ENCODE measurements around the gene CENPVL1. TPM values are rescaled to one million over a fixed set of nuclear protein-coding genes. Genes with fewer than 3 reads are reported as not detected.
"Not testable (repeated sequence)": the region's sequence is repeated elsewhere in the genome, so short reads cannot be mapped to it uniquely, and the experiment has no call there.

CENPVL1 gene
- total and polyA plus RNA-seq, 7 experiments from 2014 or later: not detected

DNA sequence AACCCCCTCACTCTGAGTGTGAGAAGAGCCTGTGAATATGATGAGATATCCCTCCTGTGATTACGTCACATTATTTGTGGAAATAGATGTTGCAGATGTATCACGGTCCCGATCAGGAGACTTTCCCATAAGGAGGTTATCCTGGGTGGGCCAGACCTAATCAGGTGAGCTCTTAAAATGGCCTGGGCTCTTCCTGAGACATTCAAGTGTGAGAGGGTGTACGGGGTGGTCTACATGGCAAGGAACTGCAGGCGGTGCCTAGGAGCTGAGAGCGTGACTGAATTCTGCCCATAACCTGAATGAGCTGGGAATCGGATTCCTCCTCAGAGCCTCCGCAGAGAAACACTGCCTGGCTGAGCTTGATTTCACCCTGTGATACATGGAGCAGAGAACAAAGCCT lies 12.9 kb upstream of the CENPVL1 start:
- Mint-ChIP-seq H3K4me3 (no peak overlapping the region), H3K36me3 (no peaks in the 10 kb centered on the region), H3K27me3 (peaks cover 0 to 15% (median 0%) of the 10 kb centered on the region in 5 donors)

DNA sequence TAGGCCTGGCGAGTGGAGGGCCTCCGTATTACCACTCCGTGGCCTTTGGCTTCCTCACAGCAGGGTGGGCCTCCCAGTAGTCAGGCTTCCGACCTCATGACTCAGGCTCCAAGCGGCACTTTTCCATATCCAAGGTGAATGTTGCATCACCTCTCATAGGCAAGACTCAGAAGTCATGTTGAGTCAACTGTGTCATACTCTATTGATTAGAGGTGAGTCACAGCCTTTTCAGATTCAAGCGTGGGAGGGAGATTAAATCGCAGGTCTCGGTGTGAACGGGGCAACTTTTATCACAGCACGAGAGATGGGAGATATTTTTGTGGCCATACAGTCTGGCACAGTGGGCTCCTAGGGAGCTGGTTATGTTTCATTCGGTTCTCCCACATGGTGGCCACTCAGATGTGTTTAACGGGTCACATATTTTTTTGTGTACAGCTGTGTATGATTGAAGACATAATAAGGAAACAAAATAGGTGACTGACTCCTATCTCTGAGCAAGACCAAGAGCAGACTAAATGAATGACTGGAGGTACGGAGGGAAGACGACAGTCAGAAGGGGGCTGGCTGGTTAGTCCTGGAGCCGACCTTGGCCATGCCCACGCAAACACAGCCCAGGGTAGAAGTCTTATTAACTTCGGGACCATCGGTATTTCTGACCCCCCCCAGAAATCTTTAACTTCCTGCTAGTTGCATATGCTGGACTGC lies 2.8 kb downstream of the CENPVL1 start:
- H3K27me3 ChIP-seq (ENCODE audit: control insufficient read depth in 2 of 2, insufficient read depth in 2 of 2, low read length in 2 of 2); H3K36me3 Mint-ChIP-seq; H3K4me1 ChIP-seq (ENCODE audit: control insufficient read depth in 2 of 2, insufficient read depth in 2 of 2, low read length in 2 of 2); H3K9me3 ChIP-seq (ENCODE audit: control insufficient read depth in 2 of 3, low read length in 3 of 3); ATAC-seq; POLR2A ChIA-PET; H3K4me1 Mint-ChIP-seq; H3K4me3 Mint-ChIP-seq; H3K27me3 Mint-ChIP-seq; H3K4me3 ChIP-seq (ENCODE audit: low read length); intact Hi-C loops (cut with micrococcal nuclease); H3K27ac ChIP-seq (ENCODE audit: low read depth, low read length); H3K9me3 Mint-ChIP-seq; H3K36me3 ChIP-seq (ENCODE audit: control insufficient read depth in 2 of 3, insufficient read depth in 3 of 3, low read length in 3 of 3); H3K27ac Mint-ChIP-seq; DNase-seq; CTCF ChIA-PET: not testable (repeated sequence)

More for the DNA sequence above, 12.9 kb upstream of the CENPVL1 start:
- ChIA-PET CTCF (no interaction called here), POLR2A (no interaction called here)
- Histone ChIP-seq H3K27me3 (ENCODE audit: control insufficient read depth in 2 of 2, insufficient read depth in 2 of 2, low read length in 2 of 2) (no peaks in the 10 kb centered on the region), H3K9me3 (ENCODE audit: control insufficient read depth in 2 of 3, low read length in 3 of 3) (no peaks in the 10 kb centered on the region), H3K4me1 (ENCODE audit: control insufficient read depth in 2 of 2, insufficient read depth in 2 of 2, low read length in 2 of 2) (no peaks in the 10 kb centered on the region), H3K27ac (ENCODE audit: low read depth, low read length) (no peak overlapping the region), H3K4me3 (ENCODE audit: low read length) (no peak overlapping the region), H3K36me3 (ENCODE audit: control insufficient read depth in 2 of 3, insufficient read depth in 3 of 3, low read length in 3 of 3) (no peaks in the 10 kb centered on the region)
- Mint-ChIP-seq H3K27ac (no peak overlapping the region), H3K4me1 (peaks cover 0 to 1% (median 0%) of the 10 kb centered on the region in 7 donors), H3K9me3 (no peaks in the 10 kb centered on the region)
- DNase-seq (no peak), ATAC-seq (no peak)
- intact Hi-C loops (cut with micrococcal nuclease): no loop called here

- no peaks in the 10 kb centered on the region for H3K4me1 ChIP-seq (ENCODE audit: control insufficient read depth in 2 of 2, insufficient read depth in 2 of 2, low read length in 2 of 2)
- H3K27ac Mint-ChIP-seq: no peak overlapping the region
- intact Hi-C loops (cut with micrococcal nuclease): no loop called here
- H3K27me3 Mint-ChIP-seq: peaks cover 0 to 2% (median 0%) of the 10 kb centered on the region in 5 donors
- no peak overlapping the region for H3K27ac ChIP-seq (ENCODE audit: low read depth, low read length)
- CTCF ChIA-PET: no interaction called here
- no peaks in the 10 kb centered on the region for H3K36me3 ChIP-seq (ENCODE audit: control insufficient read depth in 2 of 3, insufficient read depth in 3 of 3, low read length in 3 of 3)
- DNase-seq: no peak
- H3K27me3 ChIP-seq (ENCODE audit: control insufficient read depth in 2 of 2, insufficient read depth in 2 of 2, low read length in 2 of 2): no peaks in the 10 kb centered on the region
- no peak overlapping the region for H3K4me3 ChIP-seq (ENCODE audit: low read length)
- POLR2A ChIA-PET: no interaction called here
- no peaks in the 10 kb centered on the region for H3K36me3 Mint-ChIP-seq
- H3K9me3 ChIP-seq (ENCODE audit: control insufficient read depth in 2 of 3, low read length in 3 of 3): no peaks in the 10 kb centered on the region
- no peaks in the 10 kb centered on the region for H3K9me3 Mint-ChIP-seq
- ATAC-seq: no peak
- peaks cover 0 to 1% (median 0%) of the 10 kb centered on the region in 7 donors for H3K4me1 Mint-ChIP-seq
- no peak overlapping the region for H3K4me3 Mint-ChIP-seq
These were observed 17.9 kb downstream of the CENPVL1 start for GRCh38 chrX:51728202-51728601.

DNA sequence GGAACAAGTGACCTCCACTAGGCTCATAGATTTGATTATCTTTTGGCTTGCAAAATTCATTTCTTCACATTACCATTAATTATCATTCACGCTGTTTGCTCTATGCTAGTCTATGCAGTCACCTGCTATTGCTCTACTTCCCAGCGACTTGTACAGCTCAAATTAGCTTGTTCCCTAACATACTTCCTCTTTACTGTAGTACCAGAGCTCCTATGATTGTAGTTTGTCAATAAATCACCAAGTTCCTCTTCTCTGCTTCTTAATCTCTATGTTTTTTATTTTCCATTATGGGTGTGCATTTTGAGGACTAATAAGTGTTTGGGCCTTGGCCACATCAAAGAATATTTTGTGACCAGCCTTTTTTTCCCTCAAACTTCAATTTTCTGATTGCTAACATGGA lies 26.8 kb downstream of the CENPVL1 start:
- no peak for ATAC-seq
- CTCF ChIA-PET: no interaction called here
- POLR2A ChIA-PET: no interaction called here

DNA sequence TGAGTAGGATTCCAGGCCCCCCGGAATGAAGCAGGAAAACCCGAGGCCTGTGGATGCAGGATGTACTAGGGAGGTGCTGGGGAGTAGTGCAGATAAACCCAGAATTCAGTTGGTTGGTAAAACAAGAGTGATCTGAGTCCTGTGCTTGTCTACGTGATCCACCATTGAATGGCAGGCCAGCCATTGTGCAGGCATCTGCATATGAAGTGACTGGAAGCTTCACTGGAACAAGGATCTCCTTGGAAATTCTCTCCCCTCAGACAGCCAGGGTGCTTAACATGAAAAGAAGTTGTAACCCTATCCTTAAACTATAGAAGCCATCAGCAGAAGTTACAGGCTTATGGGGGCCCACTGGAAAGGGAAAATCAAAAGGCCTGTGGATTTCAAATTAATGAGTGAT lies 32.3 kb downstream of the CENPVL1 start:
- H3K36me3 Mint-ChIP-seq: peaks cover 0 to 30% (median 20%) of the 10 kb centered on the region in 5 donors
- CTCF ChIA-PET: no interaction called here
- peaks cover 0 to 44% (median 20%) of the 10 kb centered on the region in 11 donors for H3K9me3 Mint-ChIP-seq
- Histone ChIP-seq H3K9me3 (ENCODE audit: control insufficient read depth in 2 of 3, low read length in 3 of 3) (peaks cover 0 to 18% (median 8%) of the 10 kb centered on the region in 3 experiments), H3K27me3 (ENCODE audit: control insufficient read depth in 2 of 2, insufficient read depth in 2 of 2, low read length in 2 of 2) (no peaks in the 10 kb centered on the region), H3K27ac (ENCODE audit: low read depth, low read length) (no peak overlapping the region), H3K36me3 (ENCODE audit: control insufficient read depth in 2 of 3, insufficient read depth in 3 of 3, low read length in 3 of 3) (peaks cover 0 to 3% (median 0%) of the 10 kb centered on the region in 3 experiments), H3K4me1 (ENCODE audit: control insufficient read depth in 2 of 2, insufficient read depth in 2 of 2, low read length in 2 of 2) (peaks cover 3 to 6% of the 10 kb centered on the region in 2 donors), H3K4me3 (ENCODE audit: low read length) (peak overlapping the region; percentile 62)
- peaks cover 0 to 12% (median 6%) of the 10 kb centered on the region in 5 donors for H3K27me3 Mint-ChIP-seq
- no peak for ATAC-seq
- intact Hi-C loops (cut with micrococcal nuclease): no loop called here
- DNase-seq: no peak
- H3K4me1 Mint-ChIP-seq: peaks cover 8 to 28% (median 18%) of the 10 kb centered on the region in 7 donors
- POLR2A ChIA-PET: no interaction called here
- peak overlapping the region in 5 of 9 donors; percentile 60 to 95 (median 85) for H3K27ac Mint-ChIP-seq
- peak overlapping the region in 7 of 10 donors; percentile 79 to 92 (median 86) for H3K4me3 Mint-ChIP-seq

More for the DNA sequence above, 26.8 kb downstream of the CENPVL1 start:
- Mint-ChIP-seq H3K4me1 (peaks cover 0 to 3% (median 0%) of the 10 kb centered on the region in 7 donors), H3K36me3 (no peaks in the 10 kb centered on the region), H3K27ac (no peak overlapping the region), H3K9me3 (peaks cover 0 to 3% (median 0%) of the 10 kb centered on the region in 11 donors), H3K27me3 (peaks cover 5 to 29% (median 20%) of the 10 kb centered on the region in 5 donors), H3K4me3 (no peak overlapping the region)
- H3K27ac ChIP-seq (ENCODE audit: low read depth, low read length): no peak overlapping the region
- H3K27me3 ChIP-seq (ENCODE audit: control insufficient read depth in 2 of 2, insufficient read depth in 2 of 2, low read length in 2 of 2): no peaks in the 10 kb centered on the region
- intact Hi-C loops (cut with micrococcal nuclease): no loop called here
- no peak for DNase-seq
- no peaks in the 10 kb centered on the region for H3K36me3 ChIP-seq (ENCODE audit: control insufficient read depth in 2 of 3, insufficient read depth in 3 of 3, low read length in 3 of 3)
- H3K4me3 ChIP-seq (ENCODE audit: low read length): no peak overlapping the region
- no peaks in the 10 kb centered on the region for H3K9me3 ChIP-seq (ENCODE audit: control insufficient read depth in 2 of 3, low read length in 3 of 3)
- H3K4me1 ChIP-seq (ENCODE audit: control insufficient read depth in 2 of 2, insufficient read depth in 2 of 2, low read length in 2 of 2): no peaks in the 10 kb centered on the region

DNA sequence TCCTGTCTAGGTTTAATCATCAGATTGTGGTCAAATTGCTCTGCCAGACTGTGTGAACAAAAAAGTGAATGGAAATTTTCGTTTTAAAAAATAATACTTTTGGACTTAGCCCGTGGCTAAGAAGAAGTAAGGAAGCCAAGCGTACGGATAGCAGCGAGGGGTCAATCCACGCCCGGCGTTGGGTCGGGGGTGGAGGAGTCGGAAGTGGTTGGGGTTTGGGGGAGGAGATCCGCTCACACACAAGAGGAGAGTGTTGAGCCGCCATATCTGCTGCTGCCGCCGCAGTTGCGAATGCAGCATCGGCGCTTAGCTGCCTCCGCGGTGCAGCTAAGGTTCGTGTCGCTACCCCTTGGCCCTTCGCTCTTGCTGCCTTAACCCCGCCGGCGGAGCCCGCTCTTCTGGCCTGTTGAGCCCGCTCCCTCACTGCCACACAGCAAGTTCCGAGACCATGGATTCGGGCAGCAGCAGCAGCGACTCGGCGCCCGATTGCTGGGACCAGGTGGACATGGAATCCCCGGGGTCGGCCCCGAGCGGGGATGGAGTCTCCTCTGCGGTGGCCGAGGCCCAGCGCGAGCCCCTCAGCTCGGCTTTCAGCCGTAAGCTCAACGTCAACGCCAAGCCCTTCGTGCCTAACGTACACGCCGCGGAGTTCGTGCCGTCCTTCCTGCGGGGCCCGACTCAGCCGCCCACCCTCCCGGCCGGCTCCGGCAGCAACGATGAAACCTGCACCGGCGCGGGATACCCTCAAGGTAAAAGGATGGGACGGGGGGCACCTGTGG lies 33.1 kb downstream of the CENPVL1 start, which contains the start of gene GSPT2:
Gene GSPT2 (plus strand): TSS at position 264 of the 779 bp plus-strand sequence. CDS start 185 bp downstream, at position 449.
- peak within 1 kb of the TSS; percentile 79 to 92 (median 86) for H3K4me3 Mint-ChIP-seq
- peaks cover 8 to 28% (median 18%) of the 10 kb centered on the region in 7 donors for H3K4me1 Mint-ChIP-seq
- DNase-seq (peak; percentile 9 to 66 (median 58)), ATAC-seq (peak; percentile 93)
- POLR2A ChIA-PET: interaction anchor here (1.7 kb wide), 1 partner anchor 59 kb away, joined by 5 read pairs; no protein-coding TSS in a partner anchor
- no peaks in the 10 kb centered on the region for H3K27me3 ChIP-seq (ENCODE audit: control insufficient read depth in 2 of 2, insufficient read depth in 2 of 2, low read length in 2 of 2)
- peaks cover 0 to 26% (median 8%) of the 10 kb centered on the region in 3 experiments for H3K9me3 ChIP-seq (ENCODE audit: control insufficient read depth in 2 of 3, low read length in 3 of 3)
- peaks cover 0 to 30% (median 20%) of the 10 kb centered on the region in 5 donors for H3K36me3 Mint-ChIP-seq
- H3K27ac ChIP-seq (ENCODE audit: low read depth, low read length): peak within 1 kb of the TSS; percentile 46
- peak within 1 kb of the TSS; percentile 62 for H3K4me3 ChIP-seq (ENCODE audit: low read length)
- peaks cover 0 to 3% (median 0%) of the 10 kb centered on the region in 3 experiments for H3K36me3 ChIP-seq (ENCODE audit: control insufficient read depth in 2 of 3, insufficient read depth in 3 of 3, low read length in 3 of 3)
- CTCF ChIA-PET: no interaction called here
- intact Hi-C loops (cut with micrococcal nuclease): loop anchor here (1.0 kb wide), 1 partner anchor 60 kb away; no protein-coding TSS in a partner anchor
- H3K27me3 Mint-ChIP-seq: peaks cover 0 to 6% (median 0%) of the 10 kb centered on the region in 5 donors
- peaks cover 0 to 47% (median 25%) of the 10 kb centered on the region in 11 donors for H3K9me3 Mint-ChIP-seq
- peak within 1 kb of the TSS; percentile 55 to 95 (median 85) for H3K27ac Mint-ChIP-seq
- peaks cover 3 to 6% of the 10 kb centered on the region in 2 donors for H3K4me1 ChIP-seq (ENCODE audit: control insufficient read depth in 2 of 2, insufficient read depth in 2 of 2, low read length in 2 of 2)

All from naive thymus-derived CD4-positive, alpha-beta T cell (primary cell).